ENCODE data around the gene RSPH1. TPM values are rescaled to one million over a fixed set of nuclear protein-coding genes. Genes with fewer than 3 reads are reported as not detected.

Gene RSPH1
- total RNA-seq, 1 experiment from 2014 or later: 1.5 TPM

GRCh38 chr21:42530167-42530518 is 34.1 kb upstream of the RSPH1 start:
- ChIA-PET POLR2A (no interaction called here), CTCF (no interaction called here), RAD21 (ENCODE audit: low non-redundant PET in 1 of 2, low total read pairs in 2 of 2, uncharacterized antibody in 2 of 2, unreplicated experiment in 2 of 2) (no interaction called here)
- no peak overlapping the region for H3K27ac ChIP-seq (ENCODE audit: low read depth, low read length)
- intact Hi-C loops (cut with micrococcal nuclease): loop anchor here (10.0 kb wide), 2 partner anchors 145 to 375 kb away; no protein-coding TSS in a partner anchor
- H3K4me1 ChIP-seq (ENCODE audit: control insufficient read depth in 1 of 2, insufficient read depth in 2 of 2, low read length in 2 of 2): no peaks in the 10 kb centered on the region
- no peaks in the 10 kb centered on the region for H3K9me3 ChIP-seq (ENCODE audit: control insufficient read depth in 1 of 2, insufficient read depth in 1 of 2, low read depth in 1 of 2, low read length in 2 of 2)
- H4K20me1 ChIP-seq (ENCODE audit: insufficient read depth): no peaks in the 10 kb centered on the region
- H3K4me3 ChIP-seq (replicated peaks in 1 of 2; ENCODE audit: low read depth in 1 of 2, low read length in 2 of 2): no peak overlapping the region
- H3K9ac ChIP-seq (ENCODE audit: low read length): no peak overlapping the region
- ATAC-seq: no peak
- H3K79me2 ChIP-seq (ENCODE audit: insufficient read depth, low read length): no peaks in the 10 kb centered on the region
- DNase-seq (ENCODE audit: low read depth, low spot score): no peak
- no TSS peak for BruUV-seq (replicated peaks)
- H3K9me2 ChIP-seq (ENCODE audit: insufficient read depth): no peaks in the 10 kb centered on the region
- H3K36me3 ChIP-seq (ENCODE audit: control insufficient read depth in 1 of 2, insufficient read depth in 2 of 2, low read length in 2 of 2): 0 out of 4 replicates have a peak, but pooled peaks cover 0 to 1% of the 10 kb centered on the region in 2 experiments
- TF ChIP-seq SIN3A (IDR thresholded peaks at IDR 0.05; ENCODE audit: low read depth) (no peak), MAX (IDR thresholded peaks at IDR 0.05) (no peak), ELF1 (IDR thresholded peaks at IDR 0.05; ENCODE audit: borderline replicate concordance, low read depth) (no peak), POLR2A (IDR thresholded peaks at IDR 0.05; ENCODE audit: borderline replicate concordance, extremely low read depth, insufficient read depth, insufficient read length) (no peak), ZBTB33 (IDR thresholded peaks at IDR 0.05; ENCODE audit: extremely low read depth, insufficient replicate concordance, low read length) (no peak), POLR2AphosphoS5 (IDR thresholded peaks at IDR 0.05; ENCODE audit: low read depth, low read length) (no peak), EZH2phosphoT487 (IDR thresholded peaks at IDR 0.05; ENCODE audit: borderline replicate concordance) (no peak)
- no peaks in the 10 kb centered on the region for H3K27me3 ChIP-seq (ENCODE audit: insufficient read depth, low read length)
- H3K4me2 ChIP-seq (ENCODE audit: low read length): no peak overlapping the region
- no peak overlapping the region for H2AFZ ChIP-seq (ENCODE audit: low read depth, low read length, poor library complexity, severe bottlenecking)

- no peak overlapping the region for H3K4me2 ChIP-seq (ENCODE audit: low read length)
- H2AFZ ChIP-seq (ENCODE audit: low read depth, low read length, poor library complexity, severe bottlenecking): no peak overlapping the region
- no peaks in the 10 kb centered on the region for H3K9me3 ChIP-seq (ENCODE audit: control insufficient read depth in 1 of 2, insufficient read depth in 1 of 2, low read depth in 1 of 2, low read length in 2 of 2)
- ATAC-seq (no peak), DNase-seq (ENCODE audit: low read depth, low spot score) (no peak)
- TF ChIP-seq FOSL1 (IDR thresholded peaks at IDR 0.05; ENCODE audit: low read depth) (no peak), ELF1 (IDR thresholded peaks at IDR 0.05; ENCODE audit: borderline replicate concordance, low read depth) (no peak), ZNF274 (IDR thresholded peaks at IDR 0.05; ENCODE audit: low read depth, low read length) (no peak), TCF7L2 (IDR thresholded peaks at IDR 0.05; ENCODE audit: borderline replicate concordance, extremely low read depth, insufficient read depth, insufficient read length) (no peak), JUND (IDR thresholded peaks at IDR 0.05) (no peak), CBX3 (IDR thresholded peaks at IDR 0.05; ENCODE audit: low read depth) (no peak), MAX (IDR thresholded peaks at IDR 0.05) (no peak), POLR2A (IDR thresholded peaks at IDR 0.05; ENCODE audit: borderline replicate concordance, extremely low read depth, insufficient read depth, insufficient read length) (no peak), ZFX (IDR thresholded peaks at IDR 0.05) (no peak), EZH2phosphoT487 (IDR thresholded peaks at IDR 0.05; ENCODE audit: borderline replicate concordance) (no peak)
- TF ChIP-seq, protein P1, sequence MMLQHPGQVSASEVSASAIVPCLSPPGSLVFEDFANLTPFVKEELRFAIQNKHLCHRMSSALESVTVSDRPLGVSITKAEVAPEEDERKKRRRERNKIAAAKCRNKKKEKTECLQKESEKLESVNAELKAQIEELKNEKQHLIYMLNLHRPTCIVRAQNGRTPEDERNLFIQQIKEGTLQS (IDR thresholded peaks at IDR 0.05): no peak
- TF ChIP-seq, protein P2, sequence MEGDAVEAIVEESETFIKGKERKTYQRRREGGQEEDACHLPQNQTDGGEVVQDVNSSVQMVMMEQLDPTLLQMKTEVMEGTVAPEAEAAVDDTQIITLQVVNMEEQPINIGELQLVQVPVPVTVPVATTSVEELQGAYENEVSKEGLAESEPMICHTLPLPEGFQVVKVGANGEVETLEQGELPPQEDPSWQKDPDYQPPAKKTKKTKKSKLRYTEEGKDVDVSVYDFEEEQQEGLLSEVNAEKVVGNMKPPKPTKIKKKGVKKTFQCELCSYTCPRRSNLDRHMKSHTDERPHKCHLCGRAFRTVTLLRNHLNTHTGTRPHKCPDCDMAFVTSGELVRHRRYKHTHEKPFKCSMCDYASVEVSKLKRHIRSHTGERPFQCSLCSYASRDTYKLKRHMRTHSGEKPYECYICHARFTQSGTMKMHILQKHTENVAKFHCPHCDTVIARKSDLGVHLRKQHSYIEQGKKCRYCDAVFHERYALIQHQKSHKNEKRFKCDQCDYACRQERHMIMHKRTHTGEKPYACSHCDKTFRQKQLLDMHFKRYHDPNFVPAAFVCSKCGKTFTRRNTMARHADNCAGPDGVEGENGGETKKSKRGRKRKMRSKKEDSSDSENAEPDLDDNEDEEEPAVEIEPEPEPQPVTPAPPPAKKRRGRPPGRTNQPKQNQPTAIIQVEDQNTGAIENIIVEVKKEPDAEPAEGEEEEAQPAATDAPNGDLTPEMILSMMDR (IDR thresholded peaks at IDR 0.05 in 2 of 3, conservative IDR thresholded peaks at IDR 0.05 in 1 of 3; ENCODE audit: borderline replicate concordance in 1 of 3, insufficient read depth in 1 of 3, low read depth in 2 of 3, low read length in 2 of 3): no peak
- POLR2A ChIA-PET: no interaction called here
- RAD21 ChIA-PET (ENCODE audit: low non-redundant PET in 1 of 2, low total read pairs in 2 of 2, uncharacterized antibody in 2 of 2, unreplicated experiment in 2 of 2): no interaction called here
- H3K79me2 ChIP-seq (ENCODE audit: insufficient read depth, low read length): no peaks in the 10 kb centered on the region
- no peak overlapping the region for H3K27ac ChIP-seq (ENCODE audit: low read depth, low read length)
- CTCF ChIA-PET: no interaction called here
- no peaks in the 10 kb centered on the region for H3K4me1 ChIP-seq (ENCODE audit: control insufficient read depth in 1 of 2, insufficient read depth in 2 of 2, low read length in 2 of 2)
- intact Hi-C loops (cut with micrococcal nuclease): no loop called here
- H3K4me3 ChIP-seq (replicated peaks in 1 of 2; ENCODE audit: low read depth in 1 of 2, low read length in 2 of 2): no peak overlapping the region
- H3K9me2 ChIP-seq (ENCODE audit: insufficient read depth): no peaks in the 10 kb centered on the region
- no peaks in the 10 kb centered on the region for H3K36me3 ChIP-seq (ENCODE audit: control insufficient read depth in 1 of 2, insufficient read depth in 2 of 2, low read length in 2 of 2)
- H3K27me3 ChIP-seq (ENCODE audit: insufficient read depth, low read length): no peaks in the 10 kb centered on the region
- no peaks in the 10 kb centered on the region for H4K20me1 ChIP-seq (ENCODE audit: insufficient read depth)
- H3K9ac ChIP-seq (ENCODE audit: low read length): no peak overlapping the region
- BruUV-seq (replicated peaks): no TSS peak
These were observed 31.6 kb upstream of the RSPH1 start for GRCh38 chr21:42527489-42528158.
